ENCODE results near the gene SNRNP25.

SNRNP25 gene

DNA sequence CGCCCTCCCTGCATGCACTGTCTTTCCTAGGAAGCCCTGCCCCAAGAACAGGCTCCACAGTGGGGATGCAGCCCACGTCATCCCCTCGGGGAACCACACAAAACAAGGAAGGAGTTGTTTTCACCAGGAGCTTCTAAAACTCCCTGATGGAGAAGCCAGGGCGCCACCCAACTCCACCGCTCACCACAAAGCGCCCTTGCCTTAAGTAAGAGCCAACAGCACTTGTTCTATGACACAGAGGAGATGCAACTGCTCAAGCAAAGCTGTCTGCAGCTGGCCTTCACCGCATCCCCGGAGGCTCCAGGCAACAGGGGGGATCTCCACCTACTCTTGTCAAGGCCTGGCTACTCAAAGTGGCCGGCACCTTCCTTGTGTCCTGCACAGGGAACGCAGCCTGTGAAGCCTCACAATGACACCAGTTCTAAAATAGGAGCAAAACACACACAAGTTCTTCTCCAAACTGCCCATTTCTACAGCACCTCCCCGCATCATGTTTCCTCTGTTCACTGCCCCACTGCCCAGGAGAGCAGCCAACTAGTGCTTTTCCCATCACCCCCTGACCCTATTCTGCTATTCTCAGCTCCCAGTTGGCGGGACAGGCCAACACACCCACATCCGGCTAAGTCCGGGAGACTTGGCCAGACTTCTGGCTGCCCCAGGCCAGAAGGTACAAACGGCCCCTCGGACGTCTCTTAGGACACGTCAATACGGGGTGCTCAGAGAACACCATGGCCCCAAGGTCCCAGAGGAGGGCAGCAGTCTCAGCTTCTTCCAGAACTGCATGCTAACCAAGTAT lies 48.6 kb downstream of the SNRNP25 start:
- TF ChIP-seq, protein P1, sequence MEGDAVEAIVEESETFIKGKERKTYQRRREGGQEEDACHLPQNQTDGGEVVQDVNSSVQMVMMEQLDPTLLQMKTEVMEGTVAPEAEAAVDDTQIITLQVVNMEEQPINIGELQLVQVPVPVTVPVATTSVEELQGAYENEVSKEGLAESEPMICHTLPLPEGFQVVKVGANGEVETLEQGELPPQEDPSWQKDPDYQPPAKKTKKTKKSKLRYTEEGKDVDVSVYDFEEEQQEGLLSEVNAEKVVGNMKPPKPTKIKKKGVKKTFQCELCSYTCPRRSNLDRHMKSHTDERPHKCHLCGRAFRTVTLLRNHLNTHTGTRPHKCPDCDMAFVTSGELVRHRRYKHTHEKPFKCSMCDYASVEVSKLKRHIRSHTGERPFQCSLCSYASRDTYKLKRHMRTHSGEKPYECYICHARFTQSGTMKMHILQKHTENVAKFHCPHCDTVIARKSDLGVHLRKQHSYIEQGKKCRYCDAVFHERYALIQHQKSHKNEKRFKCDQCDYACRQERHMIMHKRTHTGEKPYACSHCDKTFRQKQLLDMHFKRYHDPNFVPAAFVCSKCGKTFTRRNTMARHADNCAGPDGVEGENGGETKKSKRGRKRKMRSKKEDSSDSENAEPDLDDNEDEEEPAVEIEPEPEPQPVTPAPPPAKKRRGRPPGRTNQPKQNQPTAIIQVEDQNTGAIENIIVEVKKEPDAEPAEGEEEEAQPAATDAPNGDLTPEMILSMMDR (conservative IDR thresholded peaks at IDR 0.05; ENCODE audit: low read depth, low read length): no peak
- peak; percentile 69 for DNase-seq (ENCODE audit: low read depth)
- H3K4me3 ChIP-seq (ENCODE audit: low read depth, low read length): no peak overlapping the region

DNA sequence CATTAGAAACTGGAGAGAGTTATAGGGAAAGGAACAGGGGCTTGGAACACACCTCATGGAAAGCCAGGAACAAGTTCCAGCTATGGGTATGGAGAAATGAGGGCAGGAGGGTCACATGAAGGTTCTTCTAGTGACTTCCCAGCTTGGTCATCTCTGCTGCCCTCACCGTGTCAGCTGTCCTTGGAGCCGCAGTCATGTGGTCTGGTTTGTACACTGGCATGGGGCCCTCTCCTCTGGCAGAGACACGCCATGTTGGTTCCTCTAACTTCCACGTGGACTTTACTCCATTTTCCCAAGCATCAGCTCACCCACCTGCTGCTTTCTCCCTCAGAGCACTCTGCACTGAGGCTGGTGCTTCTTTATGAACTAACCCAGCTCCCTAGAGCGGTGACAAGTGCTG lies 50.7 kb downstream of the SNRNP25 start:
- no peak overlapping the region for H3K4me3 ChIP-seq (ENCODE audit: low read depth, low read length)
- TF ChIP-seq, protein P1 (conservative IDR thresholded peaks at IDR 0.05; ENCODE audit: low read depth, low read length): no peak
- no peak for DNase-seq (ENCODE audit: low read depth)

DNA sequence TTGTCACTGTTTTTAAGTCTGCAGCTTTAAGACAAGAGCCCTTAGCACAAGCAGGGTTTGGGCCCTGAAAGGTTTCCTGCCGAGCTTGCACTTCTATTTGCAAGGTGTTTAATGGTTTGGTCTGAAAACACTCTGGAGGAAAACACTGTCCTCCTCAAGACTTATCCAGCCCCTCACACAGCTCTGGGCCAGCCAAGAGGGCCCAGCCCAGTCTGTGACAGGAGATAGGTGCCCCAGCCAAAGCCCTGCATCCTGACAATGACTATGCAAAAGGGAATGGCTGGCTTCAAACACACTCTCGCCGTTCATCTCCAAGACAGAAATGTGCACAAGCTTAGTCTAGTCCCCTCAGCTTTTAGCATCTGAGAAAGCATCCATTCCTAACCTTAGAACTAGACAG lies 51.3 kb downstream of the SNRNP25 start:
- H3K4me3 ChIP-seq (ENCODE audit: low read depth, low read length): no peak overlapping the region
- DNase-seq (ENCODE audit: low read depth): no peak
- TF ChIP-seq, protein P1 (conservative IDR thresholded peaks at IDR 0.05; ENCODE audit: low read depth, low read length): no peak

DNA sequence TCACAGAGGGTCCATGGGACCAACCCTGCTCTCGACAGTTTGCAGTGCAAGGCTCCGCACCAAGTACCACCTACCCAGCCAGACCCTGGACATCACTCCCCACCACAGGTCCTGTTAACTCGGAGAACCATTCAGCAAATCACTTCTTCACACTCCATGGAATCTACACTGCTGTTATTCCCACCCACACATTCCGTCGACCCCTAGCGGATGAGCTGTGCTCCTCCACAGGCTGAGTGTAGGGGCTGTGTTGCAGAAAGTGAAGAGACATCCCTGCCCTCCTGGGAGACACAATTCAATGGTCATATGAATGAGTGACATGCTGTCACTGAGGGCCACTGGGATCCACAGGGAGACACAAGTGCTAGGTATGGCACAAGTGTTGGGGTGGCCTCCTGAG lies 51.9 kb downstream of the SNRNP25 start:
- TF ChIP-seq, protein P1 (conservative IDR thresholded peaks at IDR 0.05; ENCODE audit: low read depth, low read length): no peak
- H3K4me3 ChIP-seq (ENCODE audit: low read depth, low read length): no peak overlapping the region
- DNase-seq (ENCODE audit: low read depth): no peak

DNA sequence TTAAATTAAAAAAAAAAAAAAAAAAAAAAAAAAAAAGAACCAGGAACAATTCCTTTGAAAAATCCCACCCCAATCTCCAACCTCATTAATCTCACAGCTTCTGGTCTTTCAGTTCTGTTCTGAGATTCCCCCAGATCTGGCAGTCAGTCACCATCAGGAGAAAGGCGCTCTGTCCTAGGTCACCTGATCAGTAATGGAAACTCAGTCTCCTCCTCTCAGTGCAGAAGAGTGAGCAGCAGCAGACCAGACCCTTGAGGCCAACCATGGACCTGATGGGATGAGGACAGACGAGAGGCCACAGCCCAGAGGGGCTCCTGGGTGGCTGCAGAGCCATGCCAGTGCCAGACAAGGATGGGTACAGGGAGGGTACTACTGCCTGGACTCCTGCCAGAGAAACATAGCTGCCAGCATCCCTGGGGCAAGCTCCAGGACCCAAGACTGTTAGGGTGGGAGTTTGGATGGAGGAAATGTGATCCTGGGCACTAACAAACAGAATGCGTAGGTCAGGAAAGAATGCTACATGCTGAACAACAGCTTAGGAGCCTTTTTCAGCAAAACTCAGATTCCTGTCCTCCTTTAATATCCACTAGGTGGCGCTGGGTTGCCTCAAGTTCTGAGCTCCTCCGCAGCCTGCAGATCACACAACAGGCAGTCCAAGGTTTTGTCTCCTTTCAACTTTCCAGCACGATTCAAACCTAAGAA lies 53.1 kb downstream of the SNRNP25 start:
- TF ChIP-seq, protein P1 (conservative IDR thresholded peaks at IDR 0.05; ENCODE audit: low read depth, low read length): peak; percentile 92
- no peak overlapping the region for H3K4me3 ChIP-seq (ENCODE audit: low read depth, low read length)
- peak; percentile 93 for DNase-seq (ENCODE audit: low read depth)

Data from choroid plexus epithelial cell (primary cell).